Karpas-422 (cell line): ENCODE results near the gene ROR2. TPM values are rescaled to one million over a fixed set of nuclear protein-coding genes. Genes with fewer than 3 reads are reported as not detected.

Experiments
- DNase-seq: peaks from one replicate; pipeline ENCODE4 v3.0.0-alpha.2; 2015
- H2AFZ ChIP-seq: fragments of 200-600 bp; sonication (generic); 2 replicates; pipeline ENCODE4 v1.6.1; 2014; ENCODE audit warnings: antibody characterized with exemption, low read length, mixed read lengths
- H3K27ac ChIP-seq: fragments of 200-600 bp; sonication (generic); 2 replicates; pipeline ENCODE4 v1.5.1; 2014; ENCODE audit warnings: mild to moderate bottlenecking, low read length, moderate library complexity
- H3K27me3 ChIP-seq: fragments of 200-600 bp; sonication (generic); 2 replicates; pipeline ENCODE4 v1.6.1; 2014; ENCODE audit warnings: low read length, mixed read lengths
- H3K36me3 ChIP-seq: fragments of 200-600 bp; sonication (generic); 2 replicates; pipeline ENCODE4 v1.6.1; 2014; ENCODE audit warnings: low read length, mixed read lengths; ENCODE audit not compliant: insufficient read depth
- H3K4me1 ChIP-seq: fragments of 200-600 bp; sonication (generic); 2 replicates; pipeline ENCODE4 v1.6.1; 2014; ENCODE audit warnings: mild to moderate bottlenecking, low read length, mixed read lengths
- H3K4me2 ChIP-seq: fragments of 200-600 bp; sonication (generic); 2 replicates; pipeline ENCODE4 v1.6.1; 2014; ENCODE audit warnings: low read length, low read depth, mild to moderate bottlenecking; ENCODE audit not compliant: poor library complexity, severe bottlenecking
- H3K4me3 ChIP-seq: fragments of 200-600 bp; sonication (generic); 2 replicates; pipeline ENCODE4 v1.5.1; 2014; ENCODE audit warnings: mild to moderate bottlenecking, antibody characterized with exemption, low read length, mixed read lengths
- H3K79me2 ChIP-seq: fragments of 200-600 bp; sonication (generic); 2 replicates; pipeline ENCODE4 v1.6.1; 2014; ENCODE audit warnings: mild to moderate bottlenecking, low read length, mixed read lengths
- H3K9ac ChIP-seq: fragments of 200-600 bp; sonication (generic); 2 replicates; pipeline ENCODE4 v1.6.0; 2014; ENCODE audit warnings: low read length
- H3K9me2 ChIP-seq: fragments of 200-600 bp; sonication (generic), shearing (Covaris generic); replicated peaks from 2 replicates; pipeline ENCODE4 v1.6.0; 2014; ENCODE audit warnings: mild to moderate bottlenecking, low read length, moderate library complexity; ENCODE audit not compliant: insufficient read depth
- H3K9me3 ChIP-seq: fragments of 300-700, 200-600 bp; sonication (generic); 2 replicates; pipeline ENCODE4 v1.6.1; 2014; ENCODE audit warnings: low read length, mixed read lengths
- H4K20me1 ChIP-seq: fragments of 200-600 bp; sonication (generic); 2 replicates; pipeline ENCODE4 v1.6.1; 2014; ENCODE audit warnings: mild to moderate bottlenecking, antibody characterized with exemption, low read length, low read depth; ENCODE audit not compliant: insufficient read depth
- total RNA-seq: library from RNA; depleted of rRNA; stranded (reverse); fragments of >200 nt; shearing (Covaris generic); gene quantifications from 2 replicates; pipeline ENCODE4 v1.2.3, GENCODE V29; 2014; ENCODE audit warnings: low replicate concordance

The ROR2 gene
- total RNA-seq, 1 experiment from 2014 or later: not detected

DNA sequence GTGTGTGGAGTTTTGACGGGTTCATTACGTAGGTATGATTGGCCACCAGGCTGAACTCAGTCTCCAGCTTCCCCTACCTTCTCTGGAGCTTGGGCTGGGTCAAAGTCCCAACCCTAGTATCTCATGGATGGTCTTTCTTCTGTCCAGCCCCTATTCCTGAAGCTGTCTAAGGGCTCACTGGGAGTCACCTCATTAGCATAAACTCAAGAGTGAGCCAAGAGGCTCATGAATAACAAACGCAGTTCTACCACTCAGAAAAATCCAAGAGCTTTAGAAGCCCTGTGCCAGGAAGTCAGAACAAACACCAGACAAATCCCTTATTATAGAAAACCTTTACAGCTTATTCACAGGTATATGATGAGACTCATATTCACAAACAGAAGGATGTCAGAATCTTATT lies 346.1 kb downstream of the ROR2 start:
- Histone ChIP-seq H3K4me2 (no peak overlapping the region), H3K36me3 (no peaks in the 10 kb centered on the region), H2AFZ (no peak overlapping the region), H3K79me2 (no peaks in the 10 kb centered on the region), H3K27ac (no peak overlapping the region), H3K4me1 (no peaks in the 10 kb centered on the region), H3K4me3 (no peak overlapping the region), H3K9me3 (no peaks in the 10 kb centered on the region), H3K9ac (no peak overlapping the region), H4K20me1 (no peaks in the 10 kb centered on the region), H3K9me2 (no peaks in the 10 kb centered on the region), H3K27me3 (no peaks in the 10 kb centered on the region)
- no peak for DNase-seq

DNA sequence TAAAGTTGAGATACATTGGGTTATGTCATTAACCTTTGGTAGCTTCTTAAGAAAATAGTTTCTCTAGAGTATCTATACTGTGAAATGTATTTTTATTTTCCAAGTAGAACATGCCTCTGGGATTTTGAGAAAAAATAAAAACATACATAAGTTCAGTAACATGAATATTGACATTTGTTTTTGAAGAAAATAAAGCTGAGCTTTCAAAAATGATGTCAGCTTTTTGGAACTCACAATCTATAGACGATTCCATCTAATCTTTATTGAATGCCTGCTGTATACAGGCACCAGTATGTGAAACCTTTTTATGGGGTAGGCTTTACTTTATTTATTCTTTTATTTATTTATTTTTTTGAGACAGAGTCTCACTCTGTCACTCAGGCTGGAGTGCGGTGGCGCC lies 350.5 kb downstream of the ROR2 start:
- Histone ChIP-seq H3K9me2 (no peaks in the 10 kb centered on the region), H3K4me1 (no peaks in the 10 kb centered on the region), H3K9ac (no peak overlapping the region), H2AFZ (no peak overlapping the region), H3K27me3 (no peaks in the 10 kb centered on the region), H3K36me3 (no peaks in the 10 kb centered on the region), H3K9me3 (no peaks in the 10 kb centered on the region), H3K27ac (no peak overlapping the region), H3K4me3 (no peak overlapping the region), H3K4me2 (no peak overlapping the region), H4K20me1 (no peaks in the 10 kb centered on the region), H3K79me2 (no peaks in the 10 kb centered on the region)
- no peak for DNase-seq

DNA sequence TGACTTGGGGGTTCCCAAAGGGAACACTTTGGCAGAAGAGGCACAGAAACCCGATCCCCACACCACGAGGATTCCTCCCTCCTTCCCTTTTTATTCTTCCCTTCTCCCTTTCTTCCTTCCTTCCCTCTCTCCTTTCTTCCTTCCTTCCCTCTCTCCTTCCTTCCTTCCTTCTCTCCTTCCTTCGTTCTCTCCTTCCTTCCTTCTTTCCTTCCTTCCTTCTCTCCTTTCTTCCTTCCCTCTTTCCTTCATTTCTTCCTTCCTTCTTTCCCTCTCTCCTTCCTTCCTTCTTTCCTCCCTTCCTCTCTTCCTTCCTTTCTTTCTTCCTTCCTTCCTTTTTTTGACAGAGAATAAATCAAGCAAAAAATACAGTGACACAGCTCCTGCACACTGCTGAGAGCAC lies 358.4 kb downstream of the ROR2 start:
- Histone ChIP-seq H3K4me2 (no peak overlapping the region), H3K27me3 (no peaks in the 10 kb centered on the region), H3K27ac (no peak overlapping the region), H3K9me3 (no peaks in the 10 kb centered on the region), H3K79me2 (no peaks in the 10 kb centered on the region), H3K9ac (no peak overlapping the region), H3K4me3 (no peak overlapping the region), H3K36me3 (no peaks in the 10 kb centered on the region), H4K20me1 (no peaks in the 10 kb centered on the region), H3K4me1 (no peaks in the 10 kb centered on the region), H2AFZ (no peak overlapping the region), H3K9me2 (no peaks in the 10 kb centered on the region)
- DNase-seq: no peak

DNA sequence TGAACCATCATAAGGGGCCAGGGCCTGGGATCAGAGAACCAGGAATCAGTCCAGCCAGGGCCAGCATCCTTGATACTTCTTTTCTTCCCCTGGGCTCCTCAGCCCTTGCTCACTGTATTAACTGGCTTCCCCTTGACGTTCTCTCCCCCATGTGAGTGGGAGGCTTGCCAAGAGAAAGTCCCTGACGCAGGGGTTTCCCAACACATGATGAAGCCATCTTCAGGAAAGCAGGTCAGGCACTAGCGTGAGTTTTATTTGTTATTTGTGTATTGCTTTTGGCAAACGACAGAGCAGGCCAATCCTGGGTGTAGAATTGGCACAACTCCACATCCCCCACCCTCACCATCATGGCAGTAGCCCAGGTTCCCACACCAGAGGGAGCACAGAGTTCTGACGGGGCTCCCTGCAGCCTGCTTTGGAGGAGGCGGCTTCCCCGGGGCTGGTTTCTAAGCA lies 360.9 kb downstream of the ROR2 start:
- Histone ChIP-seq H3K27me3 (no peaks in the 10 kb centered on the region), H3K4me2 (no peak overlapping the region), H3K4me1 (no peaks in the 10 kb centered on the region), H3K9me3 (no peaks in the 10 kb centered on the region), H3K27ac (no peak overlapping the region), H3K9me2 (no peaks in the 10 kb centered on the region), H3K36me3 (no peaks in the 10 kb centered on the region), H3K4me3 (no peak overlapping the region), H4K20me1 (no peaks in the 10 kb centered on the region), H2AFZ (no peak overlapping the region), H3K79me2 (no peaks in the 10 kb centered on the region), H3K9ac (no peak overlapping the region)
- DNase-seq: no peak

DNA sequence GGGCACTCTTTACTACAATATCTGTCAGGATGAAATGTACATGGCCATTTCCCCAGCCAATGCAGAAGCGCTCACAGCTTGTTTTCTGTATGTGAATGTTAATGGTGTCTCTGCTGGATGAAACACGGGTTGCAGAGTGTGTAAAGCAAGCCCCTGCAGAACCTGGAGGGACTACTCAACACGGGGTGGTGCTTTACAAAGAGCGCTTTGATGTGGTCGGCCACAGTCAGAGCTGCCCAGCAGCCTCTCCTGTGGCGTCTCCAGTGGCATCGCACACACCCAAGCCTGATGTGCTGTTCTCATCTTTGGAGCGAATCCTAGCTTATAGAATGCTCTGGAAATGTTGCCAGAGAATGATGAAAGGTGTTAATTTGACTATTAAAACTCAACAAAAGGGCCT lies 363.7 kb downstream of the ROR2 start:
- no peak overlapping the region for H3K4me3 ChIP-seq
- H3K9me3 ChIP-seq: no peaks in the 10 kb centered on the region
- H3K4me2 ChIP-seq: no peak overlapping the region
- no peak overlapping the region for H3K9ac ChIP-seq
- no peak overlapping the region for H3K27ac ChIP-seq
- DNase-seq: no peak
- H3K27me3 ChIP-seq: 0 out of 2 replicates have a peak, but pooled peaks cover 2% of the 10 kb centered on the region
- no peaks in the 10 kb centered on the region for H3K9me2 ChIP-seq
- no peaks in the 10 kb centered on the region for H3K4me1 ChIP-seq
- no peaks in the 10 kb centered on the region for H4K20me1 ChIP-seq
- H3K79me2 ChIP-seq: no peaks in the 10 kb centered on the region
- H3K36me3 ChIP-seq: no peaks in the 10 kb centered on the region
- no peak overlapping the region for H2AFZ ChIP-seq

DNA sequence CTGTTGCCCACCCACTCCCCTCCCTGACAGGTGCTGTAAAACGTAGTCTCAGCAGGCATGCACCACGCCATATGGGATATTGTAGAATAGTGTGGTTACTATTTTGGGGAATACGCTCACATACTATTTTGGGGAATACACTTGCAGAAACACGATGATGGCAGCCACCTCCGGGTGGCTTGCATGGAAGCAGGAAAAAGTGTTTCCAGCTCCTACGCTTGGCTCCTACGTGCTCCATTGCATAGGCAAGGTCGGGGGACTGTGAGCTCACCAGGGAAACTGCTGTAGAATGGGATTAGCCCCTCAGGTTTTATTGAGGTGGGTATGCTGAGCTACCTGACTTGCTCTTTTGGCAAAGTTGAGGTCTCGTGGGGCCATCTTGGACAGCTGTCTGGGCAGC lies 366.1 kb downstream of the ROR2 start:
- H3K27me3 ChIP-seq: 0 out of 2 replicates have a peak, but pooled peaks cover 2% of the 10 kb centered on the region
- no peak overlapping the region for H2AFZ ChIP-seq
- H3K9me3 ChIP-seq: no peaks in the 10 kb centered on the region
- no peak overlapping the region for H3K4me3 ChIP-seq
- no peaks in the 10 kb centered on the region for H4K20me1 ChIP-seq
- no peaks in the 10 kb centered on the region for H3K4me1 ChIP-seq
- H3K9ac ChIP-seq: no peak overlapping the region
- no peak for DNase-seq
- H3K9me2 ChIP-seq: no peaks in the 10 kb centered on the region
- H3K79me2 ChIP-seq: no peaks in the 10 kb centered on the region
- no peak overlapping the region for H3K4me2 ChIP-seq
- H3K36me3 ChIP-seq: no peaks in the 10 kb centered on the region
- no peak overlapping the region for H3K27ac ChIP-seq

DNA sequence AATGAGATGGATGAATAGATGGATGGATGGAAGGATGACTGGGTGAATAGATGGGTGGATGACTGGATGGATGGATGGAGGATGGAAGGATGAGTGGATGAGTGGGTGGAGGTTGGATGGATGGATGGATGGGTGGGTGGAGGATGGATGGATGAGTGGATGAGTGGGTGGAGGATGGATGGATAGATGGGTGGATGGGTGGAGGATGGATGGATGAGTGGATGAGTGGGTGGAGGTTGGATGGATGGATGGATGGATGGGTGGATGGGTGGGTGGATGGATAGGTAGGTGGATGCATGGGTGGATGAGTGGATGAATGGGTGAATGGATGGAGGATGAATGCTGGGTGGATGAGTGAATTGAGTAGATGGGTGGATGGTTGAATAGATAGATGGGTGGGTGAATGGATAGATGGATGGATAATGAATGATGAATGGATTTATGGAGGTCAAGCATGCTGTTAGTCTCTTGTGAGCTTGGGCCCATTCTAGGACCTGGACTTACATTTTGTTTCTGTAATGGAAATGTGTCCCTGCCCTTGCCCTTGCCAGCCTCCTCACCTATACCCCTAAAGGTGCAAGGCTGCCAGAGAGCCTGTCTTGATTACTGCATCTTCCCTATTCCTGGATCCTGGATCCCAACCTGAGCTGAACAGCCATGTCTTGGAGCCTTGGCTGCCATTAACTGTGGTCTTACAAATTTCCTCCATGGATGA lies 366.7 kb downstream of the ROR2 start:
- no peak overlapping the region for H3K27ac ChIP-seq
- no peak overlapping the region for H3K9ac ChIP-seq
- H3K4me1 ChIP-seq: no peaks in the 10 kb centered on the region
- H3K79me2 ChIP-seq: no peaks in the 10 kb centered on the region
- no peaks in the 10 kb centered on the region for H3K9me3 ChIP-seq
- no peaks in the 10 kb centered on the region for H4K20me1 ChIP-seq
- 0 out of 2 replicates have a peak, but pooled peaks cover 2% of the 10 kb centered on the region for H3K27me3 ChIP-seq
- H3K4me2 ChIP-seq: no peak overlapping the region
- no peak overlapping the region for H3K4me3 ChIP-seq
- no peaks in the 10 kb centered on the region for H3K36me3 ChIP-seq
- DNase-seq: no peak
- H3K9me2 ChIP-seq: no peaks in the 10 kb centered on the region
- H2AFZ ChIP-seq: no peak overlapping the region

DNA sequence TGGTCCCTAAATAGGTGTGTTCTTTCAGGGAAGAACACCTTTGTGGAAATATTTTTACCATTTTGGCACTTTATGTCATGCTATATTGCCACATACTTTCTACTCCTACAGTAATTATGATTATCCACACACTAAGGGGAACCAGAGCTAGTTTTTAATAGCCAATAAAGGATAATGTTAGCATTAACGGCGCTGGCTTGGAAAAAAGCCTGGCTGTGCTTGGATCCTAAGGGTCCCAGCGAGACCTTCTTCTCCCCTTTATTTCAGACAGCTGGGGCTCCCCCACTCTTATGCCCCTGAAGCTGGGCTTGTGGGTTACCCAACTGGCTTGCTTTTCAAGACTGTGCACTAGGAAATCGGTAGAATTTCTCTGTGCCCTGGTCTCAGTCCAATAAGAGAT lies 367.8 kb downstream of the ROR2 start:
- no peaks in the 10 kb centered on the region for H3K36me3 ChIP-seq
- H3K9me2 ChIP-seq: no peaks in the 10 kb centered on the region
- no peak overlapping the region for H2AFZ ChIP-seq
- H3K27ac ChIP-seq: no peak overlapping the region
- H3K4me3 ChIP-seq: no peak overlapping the region
- H4K20me1 ChIP-seq: no peaks in the 10 kb centered on the region
- no peak for DNase-seq
- no peak overlapping the region for H3K9ac ChIP-seq
- H3K9me3 ChIP-seq: no peaks in the 10 kb centered on the region
- H3K79me2 ChIP-seq: no peaks in the 10 kb centered on the region
- 0 out of 2 replicates have a peak, but pooled peaks cover 2% of the 10 kb centered on the region for H3K27me3 ChIP-seq
- H3K4me2 ChIP-seq: no peak overlapping the region
- no peaks in the 10 kb centered on the region for H3K4me1 ChIP-seq
